NCI-H446 treated with DMSO at 0.1 percent for 48 hours (cell line): ENCODE results near the gene ITPK1.

Experiments
- DNase-seq: peaks from one replicate; lab custom pipeline; 2025; lab: John Stamatoyannopoulos, UW

ITPK1 gene

DNA sequence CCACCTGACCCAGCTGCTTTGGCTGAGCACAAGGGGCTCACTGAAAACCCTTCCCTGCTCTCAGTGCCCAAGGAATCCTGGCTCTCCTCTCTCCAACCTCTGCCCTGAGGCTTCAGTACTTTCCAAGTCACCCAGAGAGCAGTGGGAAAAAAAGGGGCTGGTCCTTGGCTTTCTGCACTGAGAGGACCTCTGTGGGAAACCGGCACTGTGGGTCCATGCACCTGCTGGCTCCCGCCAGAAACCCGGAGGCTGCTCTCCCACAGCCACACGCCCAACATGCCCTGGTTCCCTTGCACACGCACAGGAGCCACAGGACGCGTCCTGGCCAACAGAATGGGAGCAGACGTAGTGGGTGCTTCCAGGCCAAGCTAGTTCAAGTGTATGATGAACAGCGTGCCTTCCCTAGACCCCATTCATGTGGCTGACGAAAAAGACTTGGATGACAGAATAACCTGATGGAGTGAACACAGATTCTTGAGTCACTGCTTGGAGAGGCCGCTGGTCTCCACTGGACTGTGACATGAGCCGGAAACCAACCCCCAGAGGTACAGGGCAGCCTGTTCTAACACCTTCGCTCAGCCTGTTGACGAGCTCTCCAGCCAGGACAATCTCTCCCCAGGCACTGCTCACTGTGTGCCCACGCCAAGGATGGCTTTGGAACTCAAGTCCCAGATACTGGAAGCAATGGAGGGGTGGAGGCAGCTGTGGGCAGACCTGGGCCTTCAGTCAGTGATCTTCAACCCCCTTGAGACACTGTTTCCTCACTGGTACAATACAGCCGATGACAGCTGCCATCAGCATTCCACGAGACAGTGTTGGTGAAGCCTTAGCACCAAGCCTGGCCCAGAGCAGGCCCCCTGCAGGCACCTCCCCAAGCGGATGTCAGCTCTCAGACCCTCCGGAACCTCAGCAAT is 87.7 kb downstream of the ITPK1 start:
- no peak for DNase-seq

DNA sequence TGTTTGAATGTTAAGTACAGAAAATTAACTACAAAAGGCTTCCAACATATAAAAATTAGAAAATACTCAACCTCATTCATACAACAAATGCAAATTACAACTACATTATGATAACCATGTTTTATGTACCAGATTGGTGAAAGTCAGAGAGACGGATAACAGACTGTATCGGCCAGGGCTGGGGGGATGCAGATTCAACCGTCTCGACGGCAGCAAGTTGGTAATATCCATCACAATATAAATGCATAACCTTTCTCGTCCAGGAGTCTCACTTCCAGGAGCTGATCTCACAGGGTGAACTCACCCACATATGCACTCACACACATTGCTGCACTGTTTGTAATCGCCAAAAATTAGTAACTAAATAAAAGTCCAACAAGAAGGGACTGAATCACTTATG is 89.4 kb downstream of the ITPK1 start:
- DNase-seq, result no peak

DNA sequence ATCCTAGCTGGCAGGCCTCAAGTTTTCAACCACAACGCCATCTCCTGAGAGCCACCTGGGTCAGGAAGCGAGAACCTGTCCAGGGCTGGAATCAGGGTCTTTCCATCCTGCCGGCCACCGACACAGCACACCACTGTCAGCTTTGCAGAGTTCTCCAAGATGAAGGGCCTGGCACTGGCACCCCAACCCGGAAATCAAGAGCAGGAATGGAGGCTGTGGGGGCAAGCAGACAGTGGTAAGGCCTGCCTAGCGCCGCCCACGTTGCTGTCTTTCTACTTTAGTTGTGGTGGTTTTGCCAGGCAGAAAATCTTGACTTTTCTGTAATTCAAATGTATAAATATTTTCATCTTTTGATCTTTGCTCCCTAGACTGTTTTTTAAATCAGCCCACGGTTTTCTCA is 90.7 kb downstream of the ITPK1 start:
- DNase-seq, result no peak

DNA sequence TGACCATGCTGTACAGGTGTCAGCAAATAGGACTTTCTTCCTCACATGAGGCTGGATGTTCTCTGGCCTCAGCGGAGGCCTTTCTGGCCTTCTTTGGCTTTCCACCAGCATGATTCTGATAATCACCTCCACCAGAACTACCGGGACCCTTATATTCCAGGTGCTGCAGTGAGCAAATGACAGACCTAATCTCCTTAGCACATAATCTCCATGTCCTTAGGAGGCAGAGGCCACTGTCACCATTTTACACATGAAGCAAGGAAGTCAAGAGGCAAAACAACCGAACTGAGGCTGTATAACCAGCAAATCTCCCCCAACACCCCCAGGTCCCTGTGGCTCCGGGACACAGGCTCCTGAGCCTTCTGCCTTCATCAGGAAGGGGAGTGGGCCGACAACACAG is 91.2 kb downstream of the ITPK1 start:
- no peak for DNase-seq

DNA sequence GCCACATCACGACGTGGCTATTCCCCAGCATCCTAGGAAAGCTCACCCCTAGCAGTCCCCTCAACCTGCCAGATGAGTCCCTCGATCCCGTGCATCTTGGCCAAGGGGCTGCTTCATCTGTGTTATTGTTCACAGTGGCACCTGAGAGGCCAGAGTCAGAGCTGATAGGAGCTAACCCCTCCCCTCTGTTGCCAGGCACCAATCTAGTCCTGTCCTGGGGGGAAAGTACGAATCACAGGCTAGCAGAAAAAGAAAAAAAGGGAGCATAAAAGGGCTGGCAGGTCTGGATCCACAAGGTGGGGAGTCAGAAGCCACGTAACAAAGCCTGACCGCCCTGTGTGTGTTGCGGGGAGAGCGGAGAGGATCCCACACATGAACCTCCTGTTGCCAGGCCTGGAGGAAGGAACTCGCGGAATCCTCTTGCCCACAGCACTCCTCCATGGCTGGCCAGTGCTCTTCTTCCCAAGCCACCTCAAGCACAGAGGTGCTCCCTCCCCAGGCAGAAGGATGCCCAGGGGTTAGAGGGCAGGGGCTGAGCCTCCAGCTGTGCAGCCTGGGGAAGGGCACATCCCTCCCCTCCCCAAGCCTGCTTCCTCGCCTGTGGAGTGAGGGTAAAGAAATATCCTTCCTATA is 91.8 kb downstream of the ITPK1 start:
- no peak for DNase-seq

DNA sequence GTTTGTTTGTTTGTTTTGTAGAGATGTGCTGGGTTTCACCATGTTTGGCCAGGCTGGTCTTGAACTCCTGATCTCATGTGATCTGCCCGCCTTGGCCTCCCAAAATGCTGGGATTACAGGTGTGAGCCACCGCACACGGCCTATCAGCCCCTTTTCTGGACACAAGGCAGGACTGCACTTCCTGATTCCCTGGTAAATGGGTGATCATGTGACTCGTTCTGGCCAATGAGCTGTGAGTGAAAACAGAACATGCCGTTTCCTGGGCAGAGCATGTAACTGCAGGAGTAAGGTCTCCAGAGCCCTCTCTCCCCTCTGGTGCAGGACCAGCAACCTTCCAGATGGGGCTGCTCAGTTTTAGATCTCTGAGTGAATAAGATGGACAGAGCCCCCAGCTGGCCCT is 92.7 kb downstream of the ITPK1 start:
- no peak for DNase-seq

DNA sequence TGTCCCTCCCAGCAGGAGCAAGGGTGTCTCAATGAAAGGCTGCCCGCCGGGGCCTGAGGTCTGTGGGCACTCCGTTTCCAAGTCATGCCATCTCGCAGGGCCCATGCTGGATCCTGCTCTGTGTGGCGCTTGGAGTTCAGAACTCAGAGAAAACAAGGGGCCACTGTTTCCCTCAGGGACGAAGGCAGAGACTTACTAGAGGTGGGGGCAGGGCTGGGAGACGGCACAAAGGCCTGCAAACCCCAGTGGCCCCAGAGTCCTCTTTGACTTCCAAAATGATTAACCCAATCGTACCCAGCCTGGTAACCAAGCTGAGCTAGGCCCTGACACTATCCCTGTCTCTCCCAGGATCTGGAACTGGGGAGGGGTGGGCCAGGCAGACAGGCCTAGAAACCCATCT is 95.8 kb downstream of the ITPK1 start:
- DNase-seq, result no peak

DNA sequence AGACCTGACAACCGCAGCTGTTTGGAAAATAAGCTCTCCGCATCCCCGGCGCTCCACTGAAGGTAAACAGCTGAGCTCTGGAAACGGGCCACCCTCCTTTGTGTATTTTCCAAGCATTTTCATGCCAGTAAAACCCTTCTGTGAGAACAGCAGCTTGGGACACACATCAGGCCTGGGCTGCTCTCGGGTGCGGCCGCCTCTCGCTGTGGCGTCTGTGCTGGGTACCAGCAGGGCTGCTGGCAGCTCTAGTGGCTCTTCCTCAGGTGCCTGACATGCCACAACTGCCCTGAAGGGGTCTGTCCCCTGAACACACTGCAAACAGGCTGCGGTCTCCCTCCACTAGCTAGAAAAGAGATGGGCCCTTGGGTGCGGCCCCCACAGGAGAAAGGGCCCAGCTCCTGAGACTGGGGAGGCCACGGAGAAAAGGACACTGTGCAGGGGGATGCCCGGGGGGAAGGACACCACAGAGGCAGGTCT is 96.3 kb downstream of the ITPK1 start:
- DNase-seq, result no peak

DNA sequence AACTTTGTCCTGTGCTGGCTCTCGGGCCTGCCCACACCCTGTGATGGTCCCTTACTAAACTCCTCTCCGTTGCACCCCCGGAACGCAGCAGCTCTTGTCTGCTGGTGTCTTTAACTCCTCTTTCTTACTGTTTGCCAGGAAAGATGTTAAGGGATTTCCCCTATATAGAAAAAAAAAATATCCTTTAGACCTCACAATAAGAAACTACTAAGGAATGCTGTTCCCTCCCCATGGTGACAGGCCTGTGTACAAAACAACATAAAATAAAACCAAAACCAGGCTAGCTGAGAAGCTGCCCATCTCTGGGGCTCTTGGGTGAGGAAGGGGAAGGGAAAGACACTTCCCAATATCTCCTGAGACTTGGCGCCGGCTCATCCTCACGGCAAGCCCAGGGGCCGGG is 97.4 kb downstream of the ITPK1 start:
- no peak for DNase-seq

DNA sequence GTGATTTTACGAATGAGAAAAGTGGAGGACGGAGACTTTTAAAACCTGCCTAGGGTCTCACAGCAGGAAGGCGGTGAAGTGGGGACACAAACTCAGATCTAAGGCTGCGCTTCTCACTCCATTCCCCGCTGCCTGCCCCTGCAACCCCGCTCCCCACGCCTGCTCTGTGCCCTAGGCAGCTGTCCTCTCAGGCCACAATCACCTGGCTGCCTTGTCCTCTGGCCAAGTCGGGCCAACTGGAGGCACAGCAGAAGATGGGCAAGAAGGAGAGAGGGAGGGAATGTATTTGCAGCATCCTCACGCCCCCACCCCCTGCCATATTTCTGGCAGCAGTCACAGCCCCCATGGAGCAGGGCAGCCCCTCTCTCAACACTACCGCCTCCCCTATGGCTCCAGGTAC is 97.8 kb downstream of the ITPK1 start:
- no peak for DNase-seq

DNA sequence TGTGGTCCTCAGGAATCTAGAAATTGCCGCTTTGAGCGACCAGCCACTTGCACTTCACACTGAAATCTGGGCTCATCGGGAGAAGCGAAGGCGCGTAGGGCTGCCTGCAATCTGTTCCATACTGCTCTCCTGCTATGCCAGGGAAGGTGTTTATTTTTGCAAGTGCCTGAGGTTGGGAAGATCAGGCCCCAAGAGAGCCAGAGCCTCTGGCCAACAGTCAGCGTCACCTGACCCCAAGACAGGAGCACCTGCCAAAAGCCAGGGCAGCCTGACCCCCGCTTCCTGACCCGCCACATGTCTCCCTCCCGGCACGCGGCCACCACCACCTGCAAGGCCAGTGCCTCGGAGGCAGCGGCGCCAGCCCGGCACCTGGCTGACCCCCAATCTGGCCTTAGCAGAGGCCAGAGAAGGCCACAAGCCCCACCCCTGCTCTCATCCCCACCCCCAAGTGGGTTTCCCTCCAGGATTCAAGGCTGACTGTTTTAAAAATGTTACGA is 98.4 kb downstream of the ITPK1 start:
- DNase-seq, result no peak

DNA sequence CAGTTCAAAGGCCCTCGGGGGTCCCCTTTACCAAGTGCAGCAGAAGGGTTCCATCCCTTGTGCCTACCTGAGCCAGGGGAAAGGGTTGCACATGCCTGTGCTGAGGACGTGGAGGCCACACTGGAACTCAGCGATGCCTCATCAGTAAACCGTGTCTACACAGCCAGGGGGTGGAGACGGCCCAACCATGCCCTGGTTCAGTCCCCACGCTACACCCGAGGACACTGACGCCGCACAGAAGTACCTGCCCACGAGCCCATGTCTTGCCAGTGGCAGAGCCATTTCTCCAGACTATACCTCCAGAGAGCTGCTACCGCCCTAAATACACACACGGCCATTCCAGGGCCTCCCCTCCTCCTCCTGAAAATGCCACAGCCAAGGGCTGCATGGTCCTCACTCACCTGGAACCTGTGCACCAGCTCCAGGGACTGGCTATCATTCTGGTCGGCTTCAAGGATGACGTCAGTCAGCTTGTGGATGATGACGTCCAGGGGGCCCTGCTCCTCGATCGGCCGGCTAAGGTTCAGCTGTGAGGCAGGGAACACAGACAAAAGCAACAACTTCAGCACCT is 99.4 kb downstream of the ITPK1 start:
- DNase-seq, result no peak

DNA sequence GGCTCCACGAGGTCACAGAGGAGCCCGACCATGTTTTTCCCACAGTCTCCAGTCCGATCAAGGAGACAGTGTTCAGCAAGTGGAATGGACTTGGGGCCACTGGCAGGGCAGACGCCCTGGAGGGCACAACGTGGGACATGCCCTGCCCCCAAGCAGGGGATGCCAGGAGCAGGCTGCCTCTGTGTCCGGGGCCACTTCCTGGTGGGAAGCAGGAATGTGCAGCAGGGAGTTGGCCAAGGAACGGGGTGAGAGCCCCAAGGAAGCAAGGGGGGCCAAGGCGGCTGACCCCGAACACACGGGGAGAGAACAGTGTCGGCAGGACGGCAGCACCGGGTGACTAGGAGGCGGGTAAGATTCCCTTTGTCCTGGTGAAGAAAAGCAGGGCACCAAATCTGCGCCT is 100.2 kb downstream of the ITPK1 start:
- DNase-seq, result no peak

DNA sequence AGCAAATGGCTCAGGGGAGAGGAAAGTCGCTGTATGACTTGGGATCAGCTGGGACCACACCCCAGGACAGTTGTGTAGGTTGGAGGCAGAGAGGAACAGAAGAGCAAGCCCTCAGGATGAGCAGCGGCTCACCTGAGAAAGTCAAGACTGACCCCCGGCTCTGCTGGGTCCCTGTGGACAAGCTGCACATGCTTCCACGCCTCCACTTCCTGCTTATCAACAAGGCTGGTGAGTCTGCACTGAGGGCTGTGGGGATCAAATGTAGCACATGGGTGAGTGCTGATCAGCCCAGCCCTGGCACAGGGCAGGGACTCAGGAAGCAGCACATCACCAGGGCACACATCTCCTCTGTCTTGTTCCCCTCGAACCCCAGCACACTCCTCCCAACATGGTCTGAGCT is 100.7 kb downstream of the ITPK1 start:
- no peak for DNase-seq

DNA sequence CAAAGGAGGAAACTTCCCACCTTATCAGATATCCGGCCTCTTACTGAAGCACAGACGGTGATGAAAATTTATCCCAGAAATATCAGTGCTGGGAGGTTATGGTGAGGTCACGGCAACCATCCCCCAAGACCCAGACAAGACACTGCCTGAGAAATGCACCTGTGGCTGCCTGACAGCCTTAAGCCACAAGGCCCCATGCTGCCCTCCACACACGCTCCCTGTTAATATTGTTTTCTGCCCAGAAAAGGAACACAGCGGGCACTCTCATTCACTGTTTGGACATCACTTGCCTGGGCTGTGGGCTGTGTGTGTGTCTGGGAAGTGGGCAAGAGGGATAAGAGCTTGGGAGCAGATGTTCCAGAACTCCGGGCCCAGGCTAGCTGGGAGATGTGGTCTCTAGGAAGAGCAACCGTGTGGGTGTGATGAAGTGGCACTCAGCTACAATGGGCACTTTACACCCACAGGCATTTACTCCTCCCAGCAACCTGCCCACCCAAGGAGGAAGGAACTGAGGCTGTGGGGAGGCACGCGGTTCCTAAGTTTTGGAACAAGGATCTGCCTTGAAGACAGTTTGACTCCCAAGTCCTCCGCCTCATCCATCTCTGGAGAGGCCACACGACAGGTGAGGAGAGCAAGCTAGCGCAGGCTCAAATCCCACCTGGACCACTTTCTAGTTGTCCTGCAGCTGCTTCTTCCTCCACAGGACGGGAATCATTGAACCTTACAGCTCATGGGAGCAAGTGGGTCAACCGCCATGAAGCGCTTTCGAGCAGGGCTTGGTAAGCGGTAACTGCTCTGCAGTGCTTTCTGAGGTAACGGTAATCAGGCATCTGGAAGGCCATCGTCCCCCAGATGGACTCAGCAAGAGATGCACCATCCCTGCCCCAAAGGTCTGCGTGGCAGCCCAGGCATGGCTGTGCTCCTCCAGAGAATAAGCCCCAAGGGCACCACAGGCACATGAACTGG is 101.4 kb downstream of the ITPK1 start:
- DNase-seq, result no peak

DNA sequence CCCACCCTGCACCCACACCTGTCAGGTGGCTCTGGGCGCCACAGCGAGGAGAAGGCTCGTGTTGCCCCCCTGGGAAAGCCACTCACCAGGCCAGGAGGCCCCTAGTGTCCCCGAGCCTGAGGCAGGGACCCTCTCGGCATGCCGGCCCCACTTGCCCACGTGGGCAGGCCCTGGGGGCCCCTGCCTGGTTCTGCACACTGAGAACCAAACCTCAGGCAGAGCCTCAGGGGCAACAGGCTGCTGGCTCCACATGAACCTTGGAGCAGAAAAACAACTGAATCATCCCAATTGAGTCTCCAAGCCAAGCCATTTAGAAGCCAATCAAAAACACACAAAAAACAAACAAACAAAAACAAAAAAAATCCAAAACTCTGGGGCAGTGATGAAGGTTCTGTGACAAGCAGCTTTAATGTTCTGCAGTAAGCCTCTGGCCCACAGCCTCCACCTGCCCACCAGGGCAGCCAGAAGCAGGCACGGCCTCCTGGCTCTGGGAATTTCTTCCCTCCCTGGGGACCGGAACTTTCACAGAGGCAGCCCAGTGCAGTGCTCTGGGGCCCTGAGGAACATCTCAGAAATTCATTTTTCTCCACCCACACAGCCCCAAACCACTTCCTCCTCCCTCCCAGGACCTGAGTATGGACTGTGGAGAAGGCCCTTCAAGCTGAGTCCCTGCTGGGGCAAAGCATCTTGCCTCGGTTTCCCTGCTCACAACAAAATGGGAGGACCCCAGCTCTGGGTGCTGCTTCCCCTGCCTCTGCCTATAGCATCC is 102.6 kb downstream of the ITPK1 start:
- no peak for DNase-seq

DNA sequence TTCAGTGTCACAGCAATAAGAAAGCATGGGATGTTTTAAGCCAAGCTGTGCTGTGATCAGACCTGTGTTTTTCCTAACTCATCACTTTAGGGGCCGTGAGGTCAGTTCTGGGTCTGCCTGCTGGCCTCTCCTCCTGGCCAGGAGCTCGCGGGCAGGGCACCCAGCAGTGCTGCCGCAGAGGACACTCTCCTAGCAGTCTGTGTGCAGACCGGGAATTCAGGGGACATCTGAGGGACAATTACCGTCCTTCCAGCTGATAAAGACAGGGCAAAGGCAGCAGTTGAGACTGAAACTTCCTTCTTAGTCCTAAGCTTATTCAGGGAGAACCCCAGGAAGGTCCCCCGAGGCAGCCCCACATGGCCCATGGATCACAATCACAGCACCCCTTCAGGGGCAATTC is 103.2 kb downstream of the ITPK1 start:
- no peak for DNase-seq

DNA sequence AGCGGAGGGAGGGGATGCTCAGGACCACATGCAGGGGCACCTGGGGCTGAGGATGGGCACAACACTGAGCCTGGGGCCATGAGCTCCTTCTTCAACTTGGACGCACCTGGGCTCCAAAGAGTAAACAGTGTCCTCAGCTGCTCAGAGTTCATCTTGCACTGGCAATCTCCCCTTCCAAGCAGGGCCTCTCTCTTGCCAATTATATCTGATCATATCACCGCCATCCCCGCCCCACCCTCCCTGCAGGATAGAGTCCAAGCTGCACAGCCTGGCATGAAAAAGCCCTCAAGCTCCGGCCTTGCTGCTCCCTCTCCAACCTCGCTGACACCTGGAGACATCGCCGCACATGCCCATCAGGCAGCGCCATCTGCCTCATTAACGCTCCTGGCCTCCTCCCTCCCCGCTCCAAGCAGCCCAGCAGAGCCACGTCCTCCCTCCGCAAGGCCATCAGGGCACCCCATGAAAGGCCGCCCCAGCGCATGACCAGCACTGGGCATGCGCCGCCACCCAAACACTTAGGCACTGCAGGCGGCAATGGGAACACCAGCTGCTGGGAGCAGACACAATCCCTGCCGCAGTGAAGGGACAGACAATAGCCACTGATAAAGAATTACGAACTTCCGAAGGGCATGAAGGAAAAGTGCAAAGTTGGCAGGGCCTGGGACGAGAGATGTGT is 103.9 kb downstream of the ITPK1 start:
- no peak for DNase-seq

DNA sequence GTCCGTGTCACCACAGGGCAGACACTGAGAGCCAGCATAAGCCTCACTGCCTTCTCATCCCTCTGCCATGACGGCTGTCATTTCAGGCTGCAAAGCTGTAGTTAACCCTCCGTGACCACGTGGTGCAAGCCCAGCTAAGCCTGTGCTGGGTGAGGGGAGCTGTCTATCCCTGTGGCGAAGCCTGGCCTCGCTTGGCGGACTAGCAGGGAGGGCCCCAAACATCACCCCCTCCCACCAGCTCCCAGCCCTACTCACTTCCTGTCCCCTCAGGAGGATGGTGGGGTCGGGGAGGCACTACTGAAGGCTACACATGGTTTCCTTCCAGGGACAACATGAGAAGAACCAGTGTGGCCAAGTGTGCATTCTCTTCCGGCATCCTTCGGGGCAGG is 104.6 kb downstream of the ITPK1 start:
- DNase-seq, result no peak

DNA sequence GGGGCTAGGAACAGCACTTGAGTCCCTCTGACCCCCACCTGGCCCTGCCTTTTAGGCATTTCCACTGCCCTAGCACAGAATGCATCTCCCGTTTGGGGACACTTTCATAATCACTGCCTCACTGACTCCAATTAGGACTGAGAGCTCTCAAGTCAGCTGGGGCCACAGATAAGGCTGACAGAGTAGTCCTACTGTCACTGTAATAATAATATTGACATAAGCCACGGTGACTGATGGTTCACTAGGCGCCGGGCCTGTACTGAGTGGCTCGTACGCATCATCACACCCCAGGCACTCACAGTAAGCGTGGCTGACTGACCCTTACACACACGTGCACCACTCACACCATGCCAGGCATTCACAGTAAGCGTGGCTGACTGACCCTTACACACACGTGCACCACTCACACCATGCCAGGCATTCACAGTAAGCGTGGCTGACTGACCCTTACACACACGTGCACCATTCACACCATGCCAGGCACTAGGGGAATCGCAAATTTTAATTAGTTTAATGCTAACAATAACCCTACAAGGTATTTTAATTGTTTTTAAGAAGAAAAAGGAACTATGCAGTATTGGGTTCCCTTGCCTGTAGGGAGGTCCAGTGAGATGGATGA is 105.1 kb downstream of the ITPK1 start:
- no peak for DNase-seq
